ENCODE data around the gene BAHCC1. TPM values are rescaled to one million over a fixed set of nuclear protein-coding genes. Genes with fewer than 3 reads are reported as not detected.

Gene BAHCC1
- total and polyA plus RNA-seq, 2 donors (not counting 3 experiments of a cell fraction or from before 2014, with no cell fraction given): 4.7 to 11.6 TPM

DNA sequence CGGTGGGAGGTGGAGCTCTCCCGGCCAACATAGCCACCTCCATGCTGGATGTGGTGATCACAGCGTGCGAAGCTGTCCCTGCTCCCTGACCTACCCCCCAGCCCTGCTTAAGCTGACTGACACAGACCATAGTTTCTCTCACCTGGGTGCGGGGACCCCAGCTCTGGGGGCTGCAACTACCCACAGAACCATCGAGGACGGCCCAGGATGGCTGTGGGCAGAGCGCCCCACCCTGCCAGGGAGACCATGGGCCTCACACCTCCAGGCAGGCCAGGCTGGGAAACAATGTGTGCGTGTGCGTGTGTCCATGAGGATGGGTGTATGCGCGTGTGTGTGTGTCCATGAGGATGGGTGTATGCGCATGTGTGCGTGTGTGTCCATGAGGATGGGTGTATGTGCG is 20.4 kb downstream of the BAHCC1 start:
- dilution Hi-C loops (cut with MboI; ENCODE audit: extremely low pct_ligation_motif_present, low sequenced_read_pairs): no loop called here
- POLR2A ChIA-PET: no interaction called here
- no TSS peak for BruUV-seq (replicated peaks)

DNA sequence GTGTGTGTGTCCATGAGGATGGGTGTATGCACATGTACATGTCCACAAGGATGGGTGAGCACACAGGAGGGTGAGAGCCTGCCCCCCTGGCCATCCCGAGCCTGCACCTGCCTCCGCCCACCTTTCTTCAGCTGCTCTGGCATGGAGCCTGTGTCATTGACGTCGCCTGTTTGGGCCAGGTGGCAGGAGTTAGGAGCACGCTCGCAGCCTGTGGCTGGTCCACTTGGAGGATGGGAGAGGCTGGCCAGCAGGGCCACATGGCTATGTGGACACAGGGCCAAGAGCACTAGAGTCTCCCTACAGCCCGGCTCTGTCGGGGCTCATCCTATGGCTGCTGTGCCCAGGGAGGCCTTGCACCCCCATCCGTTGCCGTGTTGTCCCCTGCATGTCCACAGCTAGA is 21.4 kb downstream of the BAHCC1 start:
- no peak overlapping the region for H3K27ac ChIP-seq (ENCODE audit: insufficient read depth, low read depth, low read length)
- FAIRE-seq (no peak), DNase-seq (ENCODE audit: low read depth, low spot score) (no peak)
- POLR2A ChIA-PET: no interaction called here
- TF ChIP-seq EZH2 (IDR thresholded peaks at IDR 0.05; ENCODE audit: borderline replicate concordance, low read depth, low read length, severe bottlenecking) (no peak), POLR2A (IDR thresholded peaks at IDR 0.05; ENCODE audit: low read depth, low read length) (no peak), GATA2 (IDR thresholded peaks at IDR 0.05; ENCODE audit: insufficient read depth, insufficient read length, low read depth, low read length) (no peak), FOS (IDR thresholded peaks at IDR 0.05; ENCODE audit: borderline replicate concordance, insufficient read depth, low read length) (no peak)
- TF ChIP-seq, protein P1, sequence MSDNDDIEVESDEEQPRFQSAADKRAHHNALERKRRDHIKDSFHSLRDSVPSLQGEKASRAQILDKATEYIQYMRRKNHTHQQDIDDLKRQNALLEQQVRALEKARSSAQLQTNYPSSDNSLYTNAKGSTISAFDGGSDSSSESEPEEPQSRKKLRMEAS (IDR thresholded peaks at IDR 0.05; ENCODE audit: insufficient read depth, insufficient read length): no peak
- no peaks in the 10 kb centered on the region for H3K27me3 ChIP-seq (ENCODE audit: control insufficient read depth in 2 of 2, insufficient read depth in 2 of 2, low read length in 2 of 2)
- BruUV-seq (replicated peaks): no TSS peak
- no peaks in the 10 kb centered on the region for H3K79me2 ChIP-seq (ENCODE audit: control insufficient read depth, insufficient read depth, low read length)
- no peaks in the 10 kb centered on the region for H3K36me3 ChIP-seq (ENCODE audit: control insufficient read depth in 2 of 2, extremely low read depth in 1 of 2, insufficient read depth in 2 of 2, low read length in 2 of 2)
- H4K20me1 ChIP-seq (replicated peaks; ENCODE audit: control insufficient read depth, extremely low read depth, insufficient read depth, low read length): no peaks in the 10 kb centered on the region
- no peaks in the 10 kb centered on the region for H3K9me1 ChIP-seq (replicated peaks; ENCODE audit: control insufficient read depth, extremely low read depth, insufficient read depth, low read length)
- no peak overlapping the region for H2AFZ ChIP-seq (ENCODE audit: low read depth, low read length)
- no peak overlapping the region for H3K4me2 ChIP-seq (ENCODE audit: insufficient read depth, low read length)
- H3K4me3 ChIP-seq (replicated peaks in 1 of 3; ENCODE audit: insufficient read depth in 1 of 3, low read depth in 1 of 3, low read length in 3 of 3): no peak overlapping the region
- no peaks in the 10 kb centered on the region for H3K9me3 ChIP-seq (replicated peaks; ENCODE audit: control insufficient read depth, insufficient read depth, low read length)
- no peak overlapping the region for H3K9ac ChIP-seq (replicated peaks; ENCODE audit: extremely low read depth, insufficient read depth, low read length)
- dilution Hi-C loops (cut with MboI; ENCODE audit: extremely low pct_ligation_motif_present, low sequenced_read_pairs) (no loop called here), intact Hi-C loops (cut with micrococcal nuclease) (loop anchor here (5.0 kb wide), 1 partner anchor 41 kb away; no protein-coding TSS in a partner anchor)
- H3K4me1 ChIP-seq (ENCODE audit: control insufficient read depth, extremely low read depth, insufficient read depth, low read length): peaks cover 23% of the 10 kb centered on the region
- CTCF ChIA-PET: no interaction called here

More for the DNA sequence above, 20.4 kb downstream of the BAHCC1 start:
- FAIRE-seq (no peak), DNase-seq (ENCODE audit: low read depth, low spot score) (no peak)
- TF ChIP-seq, protein P2, sequence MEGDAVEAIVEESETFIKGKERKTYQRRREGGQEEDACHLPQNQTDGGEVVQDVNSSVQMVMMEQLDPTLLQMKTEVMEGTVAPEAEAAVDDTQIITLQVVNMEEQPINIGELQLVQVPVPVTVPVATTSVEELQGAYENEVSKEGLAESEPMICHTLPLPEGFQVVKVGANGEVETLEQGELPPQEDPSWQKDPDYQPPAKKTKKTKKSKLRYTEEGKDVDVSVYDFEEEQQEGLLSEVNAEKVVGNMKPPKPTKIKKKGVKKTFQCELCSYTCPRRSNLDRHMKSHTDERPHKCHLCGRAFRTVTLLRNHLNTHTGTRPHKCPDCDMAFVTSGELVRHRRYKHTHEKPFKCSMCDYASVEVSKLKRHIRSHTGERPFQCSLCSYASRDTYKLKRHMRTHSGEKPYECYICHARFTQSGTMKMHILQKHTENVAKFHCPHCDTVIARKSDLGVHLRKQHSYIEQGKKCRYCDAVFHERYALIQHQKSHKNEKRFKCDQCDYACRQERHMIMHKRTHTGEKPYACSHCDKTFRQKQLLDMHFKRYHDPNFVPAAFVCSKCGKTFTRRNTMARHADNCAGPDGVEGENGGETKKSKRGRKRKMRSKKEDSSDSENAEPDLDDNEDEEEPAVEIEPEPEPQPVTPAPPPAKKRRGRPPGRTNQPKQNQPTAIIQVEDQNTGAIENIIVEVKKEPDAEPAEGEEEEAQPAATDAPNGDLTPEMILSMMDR (IDR thresholded peaks at IDR 0.05; ENCODE audit: extremely low read depth in 1 of 2, insufficient read depth in 1 of 2, low read depth in 1 of 2, low read length in 2 of 2): no peak
- H3K27me3 ChIP-seq (ENCODE audit: control insufficient read depth in 2 of 2, insufficient read depth in 2 of 2, low read length in 2 of 2): no peaks in the 10 kb centered on the region
- H3K9ac ChIP-seq (replicated peaks; ENCODE audit: extremely low read depth, insufficient read depth, low read length): no peak overlapping the region
- no peak overlapping the region for H3K27ac ChIP-seq (ENCODE audit: insufficient read depth, low read depth, low read length)
- H3K4me3 ChIP-seq (replicated peaks in 1 of 3; ENCODE audit: insufficient read depth in 1 of 3, low read depth in 1 of 3, low read length in 3 of 3): no peak overlapping the region
- no peaks in the 10 kb centered on the region for H3K9me3 ChIP-seq (replicated peaks; ENCODE audit: control insufficient read depth, insufficient read depth, low read length)
- no peaks in the 10 kb centered on the region for H3K9me1 ChIP-seq (replicated peaks; ENCODE audit: control insufficient read depth, extremely low read depth, insufficient read depth, low read length)
- H4K20me1 ChIP-seq (replicated peaks; ENCODE audit: control insufficient read depth, extremely low read depth, insufficient read depth, low read length): no peaks in the 10 kb centered on the region
- intact Hi-C loops (cut with micrococcal nuclease): loop anchor here (5.0 kb wide), 1 partner anchor 42 kb away; no protein-coding TSS in a partner anchor
- peaks cover 22% of the 10 kb centered on the region for H3K4me1 ChIP-seq (ENCODE audit: control insufficient read depth, extremely low read depth, insufficient read depth, low read length)
- no peaks in the 10 kb centered on the region for H3K79me2 ChIP-seq (ENCODE audit: control insufficient read depth, insufficient read depth, low read length)
- no peaks in the 10 kb centered on the region for H3K36me3 ChIP-seq (ENCODE audit: control insufficient read depth in 2 of 2, extremely low read depth in 1 of 2, insufficient read depth in 2 of 2, low read length in 2 of 2)
- H3K4me2 ChIP-seq (ENCODE audit: insufficient read depth, low read length): no peak overlapping the region
- no peak overlapping the region for H2AFZ ChIP-seq (ENCODE audit: low read depth, low read length)
- CTCF ChIA-PET: no interaction called here

Measured in endothelial cell of umbilical vein (primary cell).